Adrenal gland (tissue), 5 donors: ENCODE results near the gene ADGRF1.
"Not testable (repeated sequence)": the region's sequence is repeated elsewhere in the genome, so short reads cannot be mapped to it uniquely, and the experiment has no call there.

Source experiments
- POLR2A ChIP-seq, 2 donors: fragments of 450-650 bp; IDR thresholded peaks; one replicate each; pipeline ENCODE4 v1.6.1; 2017; ENCODE audit warnings: antibody characterized with exemption in 2 of 2, mild to moderate bottlenecking in 2 of 2, moderate library complexity in 1 of 2
- TF ChIP-seq, protein P1 (sequence below), 6 experiments: fragments of 450-650 bp in 4 of 6; fragments of 200-600 bp in 2 of 6; sonication (generic) in 1 of 6; IDR thresholded peaks; 1 replicate in 5 of 6; 2 replicates in 1 of 6; pipeline versions ENCODE4 v1.5.1 to v1.8.0; 2016 to 2021; ENCODE audit warnings: antibody characterized with exemption in 6 of 6, mild to moderate bottlenecking in 2 of 6, moderate library complexity in 1 of 6
- donor health status: DM: no; HTN: no; CAD: no.

DNA sequence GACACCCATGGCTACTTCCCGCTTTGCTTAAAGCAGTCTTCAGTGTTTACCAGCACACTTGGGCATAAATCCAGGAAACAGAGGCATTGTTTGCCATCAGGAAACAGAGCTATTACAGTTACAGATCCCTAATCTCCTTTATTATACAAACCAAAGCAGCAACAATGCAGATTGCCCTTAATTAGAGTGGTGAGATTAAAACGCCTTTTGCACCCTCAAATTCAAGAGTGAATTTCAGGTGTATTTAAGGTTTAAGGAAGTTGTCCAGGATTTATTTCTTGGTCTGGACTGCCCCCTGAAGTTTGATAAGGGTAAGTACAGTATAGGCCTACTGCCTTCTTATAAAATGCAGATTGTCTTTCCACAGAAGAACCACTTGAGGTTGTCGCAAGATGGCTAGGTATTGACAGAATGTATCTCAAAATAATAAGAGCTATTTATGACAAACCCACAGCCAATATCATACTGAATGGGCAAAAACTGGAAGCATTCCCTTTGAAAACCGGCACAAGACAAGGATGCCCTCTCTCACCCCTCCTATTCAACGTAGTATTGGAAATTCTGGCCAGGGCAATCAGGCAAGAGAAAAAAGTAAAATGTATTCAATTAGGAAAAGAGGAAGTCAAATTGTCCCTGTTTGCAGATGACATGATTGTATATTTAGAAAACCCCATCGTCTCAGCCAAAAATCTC is 51.2 kb downstream of the ADGRF1 start:
- TF ChIP-seq, protein P1, sequence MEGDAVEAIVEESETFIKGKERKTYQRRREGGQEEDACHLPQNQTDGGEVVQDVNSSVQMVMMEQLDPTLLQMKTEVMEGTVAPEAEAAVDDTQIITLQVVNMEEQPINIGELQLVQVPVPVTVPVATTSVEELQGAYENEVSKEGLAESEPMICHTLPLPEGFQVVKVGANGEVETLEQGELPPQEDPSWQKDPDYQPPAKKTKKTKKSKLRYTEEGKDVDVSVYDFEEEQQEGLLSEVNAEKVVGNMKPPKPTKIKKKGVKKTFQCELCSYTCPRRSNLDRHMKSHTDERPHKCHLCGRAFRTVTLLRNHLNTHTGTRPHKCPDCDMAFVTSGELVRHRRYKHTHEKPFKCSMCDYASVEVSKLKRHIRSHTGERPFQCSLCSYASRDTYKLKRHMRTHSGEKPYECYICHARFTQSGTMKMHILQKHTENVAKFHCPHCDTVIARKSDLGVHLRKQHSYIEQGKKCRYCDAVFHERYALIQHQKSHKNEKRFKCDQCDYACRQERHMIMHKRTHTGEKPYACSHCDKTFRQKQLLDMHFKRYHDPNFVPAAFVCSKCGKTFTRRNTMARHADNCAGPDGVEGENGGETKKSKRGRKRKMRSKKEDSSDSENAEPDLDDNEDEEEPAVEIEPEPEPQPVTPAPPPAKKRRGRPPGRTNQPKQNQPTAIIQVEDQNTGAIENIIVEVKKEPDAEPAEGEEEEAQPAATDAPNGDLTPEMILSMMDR (IDR thresholded peaks at IDR 0.05), result peak; percentile 41 to 88 (median 72)
- not testable (repeated sequence) for TF ChIP-seq POLR2A (IDR thresholded peaks at IDR 0.05)
